ENCODE measurements around the gene SYMPK. TPM values are rescaled to one million over a fixed set of nuclear protein-coding genes. Genes with fewer than 3 reads are reported as not detected.

The SYMPK gene
- total RNA-seq, 4 donors from 2014 or later = 25.5 to 35.6 (median 30.8) TPM

- peaks cover 0 to 35% of the 10 kb centered on the region in 2 donors for H3K36me3 ChIP-seq
- H3K4me1 ChIP-seq = peaks cover 3 to 27% (median 17%) of the 10 kb centered on the region in 3 donors
- peak within 1 kb of the TSS in 3 of 4 donors; percentile 86 to 95 (median 90) for H3K27ac ChIP-seq
- peak within 1 kb of the TSS; percentile 51 to 88 for H3K4me3 ChIP-seq
- peak; percentile 49 for TF ChIP-seq POLR2AphosphoS5 (IDR thresholded peaks at IDR 0.05)
- TF ChIP-seq POLR2A (IDR thresholded peaks at IDR 0.05) = peak; percentile 59 to 78
- no peak for TF ChIP-seq EP300 (IDR thresholded peaks at IDR 0.05)
- no peak for TF ChIP-seq CTCF (IDR thresholded peaks at IDR 0.05)
- peak; percentile 99 for ATAC-seq
- H3K9me3 ChIP-seq = no peaks in the 10 kb centered on the region
- WGBS, 2 donors (ENCODE audit: low coverage in 1 of 2) = 0% methylated on average over 5 of the region's 86 CpGs; no CpG with 5 or more reads in 1 of the 2 donors
- H3K27me3 ChIP-seq = no peaks in the 10 kb centered on the region
Measured at GRCh38 chr19:45792470-45793177, 70.3 kb downstream of the SYMPK start, which contains the start of gene DMWD. TSS of gene DMWD (minus strand) at chr19:45792845. CDS start at chr19:45792756, 89 bp downstream.

GRCh38 chr19:45791744-45792469 is 71.0 kb downstream of the SYMPK start:
- 9 to 26% methylated on average over 6 to 10 of the region's 31 CpGs for WGBS, 2 donors (ENCODE audit: low coverage in 1 of 2)
- peaks cover 3 to 27% (median 17%) of the 10 kb centered on the region in 3 donors for H3K4me1 ChIP-seq

GRCh38 chr19:45790942-45791341 is 72.0 kb downstream of the SYMPK start:
- TF ChIP-seq POLR2A (IDR thresholded peaks at IDR 0.05) (no peak), POLR2AphosphoS5 (IDR thresholded peaks at IDR 0.05) (no peak), EP300 (IDR thresholded peaks at IDR 0.05) (no peak), CTCF (IDR thresholded peaks at IDR 0.05) (no peak)
- ATAC-seq = no peak
- Histone ChIP-seq H3K36me3 (peaks cover 0 to 52% of the 10 kb centered on the region in 2 donors), H3K27me3 (no peaks in the 10 kb centered on the region), H3K4me1 (peaks cover 3 to 33% (median 17%) of the 10 kb centered on the region in 3 donors), H3K27ac (peak overlapping the region in 1 of 4 donors; percentile 86), H3K9me3 (no peaks in the 10 kb centered on the region), H3K4me3 (peak overlapping the region in 1 of 2 donors; percentile 88)
- 61 to 96% methylated on average over 5 of the region's 8 CpGs for WGBS, 2 donors (ENCODE audit: low coverage in 1 of 2)

More at GRCh38 chr19:45791744-45792469, 71.0 kb downstream of the SYMPK start:
- no peak for ATAC-seq
- no peaks in the 10 kb centered on the region for H3K9me3 ChIP-seq
- TF ChIP-seq EP300 (IDR thresholded peaks at IDR 0.05) = no peak
- TF ChIP-seq POLR2A (IDR thresholded peaks at IDR 0.05) = no peak
- TF ChIP-seq CTCF (IDR thresholded peaks at IDR 0.05) = no peak
- no peak for TF ChIP-seq POLR2AphosphoS5 (IDR thresholded peaks at IDR 0.05)
- peak overlapping the region in 3 of 4 donors; percentile 86 to 95 (median 90) for H3K27ac ChIP-seq
- peak overlapping the region; percentile 51 to 88 for H3K4me3 ChIP-seq
- H3K36me3 ChIP-seq = peaks cover 0 to 42% of the 10 kb centered on the region in 2 donors
- no peaks in the 10 kb centered on the region for H3K27me3 ChIP-seq

- no peak for ATAC-seq
Measured at GRCh38 chr19:45789035-45789786, 73.7 kb downstream of the SYMPK start.

More at GRCh38 chr19:45789035-45789786, 73.7 kb downstream of the SYMPK start:
- Histone ChIP-seq H3K4me1 (peaks cover 4 to 50% (median 29%) of the 10 kb centered on the region in 3 donors), H3K27ac (no peak overlapping the region), H3K4me3 (no peak overlapping the region), H3K9me3 (no peaks in the 10 kb centered on the region), H3K36me3 (peaks cover 0 to 61% of the 10 kb centered on the region in 2 donors), H3K27me3 (no peaks in the 10 kb centered on the region)
- TF ChIP-seq POLR2AphosphoS5 (IDR thresholded peaks at IDR 0.05) (no peak), CTCF (IDR thresholded peaks at IDR 0.05) (no peak)
- WGBS, 2 donors (ENCODE audit: low coverage in 1 of 2) = 89 to 90% methylated on average over 8 to 10 of the region's 15 CpGs

All from gastroesophageal sphincter (tissue), 4 donors.